H1 (cell line): Measurements from ENCODE around the gene CTXN2. TPM values are rescaled to one million over a fixed set of nuclear protein-coding genes. Genes with fewer than 3 reads are reported as not detected.
A peak's percentile ranks its signal among the peaks of the same experiment; 100 is the strongest.

ENCODE experiments used
- BCL11A ChIP-seq, 2 experiments: IDR thresholded peaks; one replicate each; pipeline ENCODE4 v1.6.1; 2011; ENCODE audit warnings: low read depth in 2 of 2, low read length in 2 of 2, mild to moderate bottlenecking in 2 of 2
- GABPA ChIP-seq: IDR thresholded peaks from 2 replicates; pipeline ENCODE4 v1.6.1; 2011; ENCODE audit warnings: mild to moderate bottlenecking, low read length, moderate library complexity, borderline replicate concordance; ENCODE audit not compliant: insufficient read depth
- HDAC2 ChIP-seq, 2 experiments: fragments of 300-600 bp in 1 of 2; sonication (generic) in 1 of 2; IDR thresholded peaks; 2 replicates each; pipeline ENCODE4 v1.6.1; 2011 to 2012; ENCODE audit warnings: low read depth in 2 of 2, low read length in 2 of 2, mild to moderate bottlenecking in 2 of 2, moderate library complexity in 2 of 2, borderline replicate concordance in 1 of 2, inconsistent platforms in 1 of 2
- MAX ChIP-seq: IDR thresholded peaks from 2 replicates; pipeline ENCODE4 v1.6.1; 2012; ENCODE audit warnings: inconsistent platforms
- PHF8 ChIP-seq: fragments of 200-600 bp; sonication (generic); conservative IDR thresholded peaks from 2 replicates; pipeline ENCODE4 v1.7.1; 2012; ENCODE audit warnings: low read depth, mild to moderate bottlenecking, inconsistent platforms, low read length, moderate library complexity
- RAD21 ChIP-seq, 2 experiments: IDR thresholded peaks in 1 of 2; conservative IDR thresholded peaks in 1 of 2; 2 replicates each; pipeline ENCODE4 v1.6.1; 2011; ENCODE audit warnings: low read depth in 2 of 2, low read length in 2 of 2, improper control_type of control experiment in 1 of 2, inconsistent platforms in 1 of 2, mild to moderate bottlenecking in 1 of 2, moderate library complexity in 1 of 2
- SRF ChIP-seq: IDR thresholded peaks from 2 replicates; pipeline ENCODE4 v1.6.1; 2011; ENCODE audit warnings: mild to moderate bottlenecking, low read depth, low read length, moderate library complexity
- polyA plus RNA-seq, 7 experiments: library from polyadenylated mRNA; depleted of rRNA in 3 of 7; stranded (reverse) in 5 of 7; unstranded in 2 of 7; fragments of >200 nt in 5 of 7; fragments of 200-250 nt in 2 of 7; gene quantifications; 1 replicate in 5 of 7; 2 replicates in 1 of 7; 4 replicates in 1 of 7; pipeline versions ENCODE4 v1.2.1 to v1.2.3, GENCODE V29; 2011 to 2013; ENCODE audit warnings: missing spikeins in 2 of 7, mixed read lengths in 2 of 7
- total RNA-seq: library from RNA; stranded (reverse); fragmentation: NEBNext Ultra II Directional; extraction: Animal tissue kit (Norgen Biotek cat#: 25700); gene quantifications from 2 replicates; pipeline ENCODE4 v1.2.1, GENCODE V29; 2021

CTXN2 gene
- total and polyA plus RNA-seq, 2 of the 8 experiments (the other 6 are each of a cell fraction or from before 2014, with no cell fraction given) = 0.08 TPM; not detected in 1

- TF ChIP-seq HDAC2 (IDR thresholded peaks at IDR 0.05; ENCODE audit: borderline replicate concordance in 1 of 2, low read depth in 2 of 2, low read length in 2 of 2) (peak; percentile 42 to 90; a peak in 3 of 4 replicates), BCL11A (IDR thresholded peaks at IDR 0.05; ENCODE audit: low read depth in 2 of 2, low read length in 2 of 2) (no peak), GABPA (peak; percentile 30; the same call in 1 of the 2 replicates), MAX (peak; percentile 57; the same call in 1 of the 2 replicates), RAD21 (IDR thresholded peaks at IDR 0.05 in 1 of 2, conservative IDR thresholded peaks at IDR 0.05 in 1 of 2; ENCODE audit: low read depth in 2 of 2, low read length in 2 of 2) (peak in 1 of 2 experiments; percentile 19; a peak in 1 of 4 replicates), PHF8 (no peak), SRF (no peak)
- TF ChIP-seq, all 59 proteins: peak for 9
These were observed 412 bp upstream of the CTXN2 start (continued) for GRCh38 chr15:48190932-48191573.
